ENCODE data around the gene WDR72. TPM values are rescaled to one million over a fixed set of nuclear protein-coding genes. Genes with fewer than 3 reads are reported as not detected.

The WDR72 gene
- total and polyA plus RNA-seq, 2 of the 4 experiments (the other 2 are of a cell fraction): not detected

DNA sequence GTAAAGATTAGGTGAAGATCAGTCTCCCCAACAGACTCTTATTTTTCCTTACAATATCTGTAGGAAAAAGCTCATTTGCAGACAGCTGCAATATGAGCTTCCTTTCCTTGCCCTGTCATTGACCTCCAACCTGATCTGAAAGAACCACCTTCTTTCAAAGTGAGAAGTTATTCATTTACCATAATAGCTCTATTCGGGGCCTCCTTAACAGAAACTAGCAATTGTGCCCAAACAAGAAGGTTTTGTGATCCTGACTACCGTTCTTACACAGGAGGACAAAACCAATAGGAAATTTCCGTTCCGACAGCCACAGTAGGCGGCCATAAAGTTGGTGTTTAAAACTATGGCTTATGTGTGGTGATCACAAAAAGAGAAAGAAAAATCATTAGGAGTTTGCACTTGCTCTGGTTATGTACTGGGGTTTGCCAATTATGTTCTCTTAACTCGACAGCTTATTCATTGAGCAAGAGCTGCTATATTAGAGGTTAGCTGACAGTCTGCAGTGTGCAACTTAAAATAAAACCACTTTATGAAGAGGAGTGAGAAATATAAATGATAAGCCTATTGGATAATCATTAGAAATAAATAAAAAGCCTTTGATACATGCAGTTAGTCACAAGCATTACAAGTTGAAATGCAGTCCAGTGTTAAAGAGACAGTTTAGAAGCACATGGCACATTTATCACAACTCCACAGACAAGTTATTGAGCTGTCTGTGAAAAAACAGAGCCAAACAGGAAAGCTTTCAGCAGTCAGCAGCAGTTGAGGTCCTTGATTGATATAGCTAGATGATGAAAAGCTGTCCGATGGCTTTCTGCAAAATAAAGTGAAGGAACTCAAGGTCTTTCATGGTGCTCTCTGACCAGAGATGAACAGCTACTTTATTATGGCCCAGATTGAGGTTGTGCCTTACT lies 199.8 kb downstream of the WDR72 start:
- intact Hi-C loops (cut with micrococcal nuclease): no loop called here
- H2AFZ ChIP-seq (replicated peaks; ENCODE audit: low read length, poor library complexity): no peak overlapping the region
- H3K27me3 ChIP-seq (ENCODE audit: control insufficient read depth, insufficient read depth, low read length): no peaks in the 10 kb centered on the region
- no peaks in the 10 kb centered on the region for H3K79me1 ChIP-seq (ENCODE audit: low read depth in 1 of 2, low read length in 2 of 2)
- no peak overlapping the region for H4K8ac ChIP-seq (ENCODE audit: low read depth in 2 of 2, low read length in 2 of 2)
- no peak overlapping the region for H3K27ac ChIP-seq (ENCODE audit: insufficient read depth, low read length)
- in situ Hi-C loops (cut with MboI; ENCODE audit: low sequenced_read_pairs): no loop called here
- no peak overlapping the region for H3K9ac ChIP-seq (ENCODE audit: low read depth, low read length)
- no peak overlapping the region for H3K23ac ChIP-seq (ENCODE audit: low read depth, low read length)
- ATAC-seq (ENCODE audit: low read depth) (no peak), DNase-seq (no peak)
- no peaks in the 10 kb centered on the region for H3K9me1 ChIP-seq (ENCODE audit: insufficient read depth, low read length)
- H2BK20ac ChIP-seq (ENCODE audit: low read depth, low read length): no peak overlapping the region
- CTCF ChIA-PET: no interaction called here
- H4K20me1 ChIP-seq (ENCODE audit: insufficient read depth, low read length): no peaks in the 10 kb centered on the region
- H3K4me1 ChIP-seq (ENCODE audit: control insufficient read depth, insufficient read depth, low read length): no peaks in the 10 kb centered on the region
- no peak overlapping the region for H2AK5ac ChIP-seq (ENCODE audit: low read depth, low read length)
- H3K4me2 ChIP-seq (ENCODE audit: low read depth, low read length): no peak overlapping the region
- no peak overlapping the region for H3K18ac ChIP-seq (ENCODE audit: low read depth, low read length)
- H4K91ac ChIP-seq (ENCODE audit: insufficient read depth, low read depth, low read length): no peak overlapping the region
- H3K4ac ChIP-seq (ENCODE audit: low read depth, low read length): no peak overlapping the region
- no peak overlapping the region for H3K56ac ChIP-seq (ENCODE audit: extremely low read depth, insufficient read depth, low read length)
- no peak overlapping the region for H3K14ac ChIP-seq (replicated peaks; ENCODE audit: low read depth, low read length)
- H3K4me3 ChIP-seq (ENCODE audit: insufficient read depth, low read depth, low read length): no peak overlapping the region
- POLR2A ChIA-PET (ENCODE audit: unreplicated experiment): no interaction called here
- H2BK15ac ChIP-seq (ENCODE audit: low read depth, low read length): no peak overlapping the region
- no TSS peak for BruUV-seq (replicated peaks)
- H2BK5ac ChIP-seq (ENCODE audit: low read depth, low read length, poor library complexity, severe bottlenecking): no peak overlapping the region
- H4K5ac ChIP-seq (ENCODE audit: low read depth, low read length): no peak overlapping the region
- no peaks in the 10 kb centered on the region for H3K36me3 ChIP-seq (ENCODE audit: control insufficient read depth, insufficient read depth, low read length)
- no peak overlapping the region for H2BK120ac ChIP-seq (ENCODE audit: low read depth, low read length)
- no peak overlapping the region for H2AK9ac ChIP-seq (replicated peaks; ENCODE audit: low read depth, low read length, poor library complexity)
- dilution Hi-C loops (cut with HindIII; ENCODE audit: low sequenced_read_pairs, unreplicated experiment): no loop called here
- WGBS, 2 experiments (ENCODE audit: extremely low coverage in 2 of 2, insufficient read length in 1 of 2): 29% methylated on average over 1 of the region's 7 CpGs; no CpG with 5 or more reads in 1 of the 2 experiments
- peaks cover 8% of the 10 kb centered on the region for H3K9me3 ChIP-seq (ENCODE audit: control insufficient read depth, insufficient read depth, low read length)
- TF ChIP-seq SMC3 (IDR thresholded peaks at IDR 0.05; ENCODE audit: low read depth, low read length): no peak
- TF ChIP-seq CHD1 (IDR thresholded peaks at IDR 0.05; ENCODE audit: low read depth, low read length): no peak
- no peak for TF ChIP-seq NFE2L2 (IDR thresholded peaks at IDR 0.05; ENCODE audit: low read depth, low read length)
- TF ChIP-seq FOS (IDR thresholded peaks at IDR 0.05; ENCODE audit: low read depth, low read length): no peak
- no peak for TF ChIP-seq POLR2A (IDR thresholded peaks at IDR 0.05; ENCODE audit: low read depth, low read length)
- TF ChIP-seq RCOR1 (IDR thresholded peaks at IDR 0.05; ENCODE audit: insufficient replicate concordance, low read length): no peak
- TF ChIP-seq, protein P1, sequence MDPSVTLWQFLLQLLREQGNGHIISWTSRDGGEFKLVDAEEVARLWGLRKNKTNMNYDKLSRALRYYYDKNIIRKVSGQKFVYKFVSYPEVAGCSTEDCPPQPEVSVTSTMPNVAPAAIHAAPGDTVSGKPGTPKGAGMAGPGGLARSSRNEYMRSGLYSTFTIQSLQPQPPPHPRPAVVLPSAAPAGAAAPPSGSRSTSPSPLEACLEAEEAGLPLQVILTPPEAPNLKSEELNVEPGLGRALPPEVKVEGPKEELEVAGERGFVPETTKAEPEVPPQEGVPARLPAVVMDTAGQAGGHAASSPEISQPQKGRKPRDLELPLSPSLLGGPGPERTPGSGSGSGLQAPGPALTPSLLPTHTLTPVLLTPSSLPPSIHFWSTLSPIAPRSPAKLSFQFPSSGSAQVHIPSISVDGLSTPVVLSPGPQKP (IDR thresholded peaks at IDR 0.05; ENCODE audit: borderline replicate concordance, low read depth, low read length): no peak
- TF ChIP-seq, protein P2, sequence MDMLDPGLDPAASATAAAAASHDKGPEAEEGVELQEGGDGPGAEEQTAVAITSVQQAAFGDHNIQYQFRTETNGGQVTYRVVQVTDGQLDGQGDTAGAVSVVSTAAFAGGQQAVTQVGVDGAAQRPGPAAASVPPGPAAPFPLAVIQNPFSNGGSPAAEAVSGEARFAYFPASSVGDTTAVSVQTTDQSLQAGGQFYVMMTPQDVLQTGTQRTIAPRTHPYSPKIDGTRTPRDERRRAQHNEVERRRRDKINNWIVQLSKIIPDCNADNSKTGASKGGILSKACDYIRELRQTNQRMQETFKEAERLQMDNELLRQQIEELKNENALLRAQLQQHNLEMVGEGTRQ (IDR thresholded peaks at IDR 0.05; ENCODE audit: low read depth, low read length): no peak
- TF ChIP-seq MAFK (IDR thresholded peaks at IDR 0.05; ENCODE audit: low read depth, low read length): no peak
- no peak for TF ChIP-seq CEBPB (IDR thresholded peaks at IDR 0.05; ENCODE audit: low read depth, low read length)
- no peak for TF ChIP-seq BHLHE40 (IDR thresholded peaks at IDR 0.05; ENCODE audit: low read depth, low read length)
- TF ChIP-seq RAD21 (IDR thresholded peaks at IDR 0.05; ENCODE audit: low read length): no peak
- TF ChIP-seq, protein P3, sequence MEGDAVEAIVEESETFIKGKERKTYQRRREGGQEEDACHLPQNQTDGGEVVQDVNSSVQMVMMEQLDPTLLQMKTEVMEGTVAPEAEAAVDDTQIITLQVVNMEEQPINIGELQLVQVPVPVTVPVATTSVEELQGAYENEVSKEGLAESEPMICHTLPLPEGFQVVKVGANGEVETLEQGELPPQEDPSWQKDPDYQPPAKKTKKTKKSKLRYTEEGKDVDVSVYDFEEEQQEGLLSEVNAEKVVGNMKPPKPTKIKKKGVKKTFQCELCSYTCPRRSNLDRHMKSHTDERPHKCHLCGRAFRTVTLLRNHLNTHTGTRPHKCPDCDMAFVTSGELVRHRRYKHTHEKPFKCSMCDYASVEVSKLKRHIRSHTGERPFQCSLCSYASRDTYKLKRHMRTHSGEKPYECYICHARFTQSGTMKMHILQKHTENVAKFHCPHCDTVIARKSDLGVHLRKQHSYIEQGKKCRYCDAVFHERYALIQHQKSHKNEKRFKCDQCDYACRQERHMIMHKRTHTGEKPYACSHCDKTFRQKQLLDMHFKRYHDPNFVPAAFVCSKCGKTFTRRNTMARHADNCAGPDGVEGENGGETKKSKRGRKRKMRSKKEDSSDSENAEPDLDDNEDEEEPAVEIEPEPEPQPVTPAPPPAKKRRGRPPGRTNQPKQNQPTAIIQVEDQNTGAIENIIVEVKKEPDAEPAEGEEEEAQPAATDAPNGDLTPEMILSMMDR (conservative IDR thresholded peaks at IDR 0.05; ENCODE audit: low read depth, low read length): no peak
- TF ChIP-seq MXI1 (IDR thresholded peaks at IDR 0.05; ENCODE audit: borderline replicate concordance, low read depth, low read length): no peak
- TF ChIP-seq RFX5 (IDR thresholded peaks at IDR 0.05; ENCODE audit: low read depth, low read length): no peak

Data from IMR-90 (cell line).